Activated CD4-positive, alpha-beta memory T cell treated with anti-CD3 and anti-CD28 coated beads for 36 hours (primary cell): ENCODE results near the gene SLC38A10. TPM values are rescaled to one million over a fixed set of nuclear protein-coding genes. Genes with fewer than 3 reads are reported as not detected.

Source experiments
- CTCF ChIA-PET: fragments of 350-600 bp; sonication (Branson Sonifier 250); formaldehyde crosslinking; loops from one replicate; lab custom pipeline; 2021; ENCODE audit warnings: antibody characterized with exemption, inconsistent platforms; lab: Charles Lee
- POLR2A ChIA-PET: fragments of 350-600 bp; sonication (Branson Sonifier 250); formaldehyde crosslinking; loops from one replicate; lab custom pipeline; 2021; ENCODE audit warnings: antibody characterized with exemption; lab: Charles Lee
- DNase-seq: peaks from one replicate; pipeline ENCODE4 v3.0.0-alpha.2; 2020
- H3K27ac Mint-ChIP-seq: one replicate; pipeline ENCODE4 v1.8.0; 2021; ENCODE audit warnings: mixed read lengths
- H3K27me3 Mint-ChIP-seq: one replicate; pipeline ENCODE4 v1.8.0; 2021; ENCODE audit warnings: mixed read lengths
- H3K36me3 Mint-ChIP-seq: one replicate; pipeline ENCODE4 v1.8.0; 2021; ENCODE audit warnings: mixed read lengths
- H3K4me1 Mint-ChIP-seq: one replicate; pipeline ENCODE4 v1.8.0; 2021; ENCODE audit warnings: low read depth, mixed read lengths
- H3K4me3 Mint-ChIP-seq: one replicate; pipeline ENCODE4 v1.8.0; 2021; ENCODE audit warnings: mild to moderate bottlenecking, mixed read lengths
- H3K9me3 Mint-ChIP-seq: one replicate; pipeline ENCODE4 v1.8.0; 2021; ENCODE audit warnings: mixed read lengths
- intact Hi-C: fragments of 100-400 bp; cut with micrococcal nuclease; formaldehyde crosslinking; loops from one replicate; pipeline ENCODE4 v1.15.1; 2023
- total RNA-seq, 2 experiments: library from RNA; stranded (reverse); gene quantifications; one replicate each; pipeline ENCODE4 v1.2.3, GENCODE V29; 2021

SLC38A10 gene
- total RNA-seq, 2 experiments from 2014 or later = 60.7 to 60.9 TPM

- H3K27me3 Mint-ChIP-seq = no peaks in the 10 kb centered on the region
- CTCF ChIA-PET = no interaction called here
Measured at GRCh38 chr17:81198826-81199481, 96.2 kb downstream of the SLC38A10 start.

GRCh38 chr17:81197831-81198490 lies 97.1 kb downstream of the SLC38A10 start:
- Mint-ChIP-seq H3K36me3 (peaks cover 2% of the 10 kb centered on the region), H3K4me3 (no peak overlapping the region), H3K27ac (no peak overlapping the region), H3K4me1 (no peaks in the 10 kb centered on the region), H3K27me3 (no peaks in the 10 kb centered on the region), H3K9me3 (no peaks in the 10 kb centered on the region)
- DNase-seq = no peak
- POLR2A ChIA-PET = no interaction called here
- intact Hi-C loops = no loop called here
- CTCF ChIA-PET = no interaction called here

More at GRCh38 chr17:81198826-81199481, 96.2 kb downstream of the SLC38A10 start:
- Mint-ChIP-seq H3K9me3 (no peaks in the 10 kb centered on the region), H3K36me3 (peaks cover 2% of the 10 kb centered on the region), H3K4me3 (no peak overlapping the region), H3K4me1 (no peaks in the 10 kb centered on the region), H3K27ac (no peak overlapping the region)
- intact Hi-C loops = no loop called here
- POLR2A ChIA-PET = no interaction called here
- DNase-seq = no peak

- no peak for DNase-seq
- ChIA-PET CTCF (no interaction called here), POLR2A (no interaction called here)
- Mint-ChIP-seq H3K4me3 (no peak overlapping the region), H3K9me3 (no peaks in the 10 kb centered on the region), H3K27ac (no peak overlapping the region), H3K27me3 (no peaks in the 10 kb centered on the region), H3K36me3 (peaks cover 2% of the 10 kb centered on the region), H3K4me1 (no peaks in the 10 kb centered on the region)
- intact Hi-C loops = no loop called here
Measured at GRCh38 chr17:81197409-81197795, 97.7 kb downstream of the SLC38A10 start.

- ChIA-PET POLR2A (no interaction called here), CTCF (no interaction called here)
- intact Hi-C loops = no loop called here
- Mint-ChIP-seq H3K9me3 (no peaks in the 10 kb centered on the region), H3K4me3 (no peak overlapping the region), H3K4me1 (no peaks in the 10 kb centered on the region), H3K36me3 (peaks cover 2% of the 10 kb centered on the region), H3K27me3 (no peaks in the 10 kb centered on the region), H3K27ac (no peak overlapping the region)
- no peak for DNase-seq
Measured at GRCh38 chr17:81196505-81197408, 98.3 kb downstream of the SLC38A10 start.

GRCh38 chr17:81195941-81196495 lies 99.1 kb downstream of the SLC38A10 start:
- POLR2A ChIA-PET = no interaction called here
- peaks cover 2% of the 10 kb centered on the region for H3K36me3 Mint-ChIP-seq
- H3K9me3 Mint-ChIP-seq = no peaks in the 10 kb centered on the region
- no peaks in the 10 kb centered on the region for H3K4me1 Mint-ChIP-seq
- CTCF ChIA-PET = no interaction called here
- no peak overlapping the region for H3K4me3 Mint-ChIP-seq
- no peaks in the 10 kb centered on the region for H3K27me3 Mint-ChIP-seq
- H3K27ac Mint-ChIP-seq = no peak overlapping the region
- intact Hi-C loops = no loop called here
- DNase-seq = no peak

Other genes with a start within 250 kb of the SLC38A10 start
- not detected for gene PVALEF, start 129.8 kb downstream of the SLC38A10 start, total RNA-seq
- 1 to 10 TPM in 1 of 2 experiments, under 1 TPM in 1; 0.78 to 1.0 TPM for gene AATK, start 129.1 kb downstream of the SLC38A10 start, total RNA-seq
- gene CEP131, start 72.3 kb downstream of the SLC38A10 start, total RNA-seq = 10 to 100 TPM; 11.1 to 11.3 TPM
- 10 to 100 TPM; 20.0 to 24.6 TPM for gene TEPSIN, start 56.3 kb downstream of the SLC38A10 start, total RNA-seq
- 10 to 100 TPM; 49.8 to 55.9 TPM for gene NDUFAF8, start 56.0 kb downstream of the SLC38A10 start, total RNA-seq
- gene BAHCC1, start 100.2 kb upstream of the SLC38A10 start, total RNA-seq = under 1 TPM in 1 of 2 experiments, not detected in 1; 0.10 TPM
- 1,000 to 10,000 TPM; 3,773 to 3,928 TPM for gene ACTG1, start 217.5 kb upstream of the SLC38A10 start, total RNA-seq
- gene FSCN2, start 233.1 kb upstream of the SLC38A10 start, total RNA-seq = under 1 TPM; 0.33 to 0.46 TPM